KOPT-K1 (cell line): ENCODE measurements around the gene CD226.
"Not testable (repeated sequence)": the region's sequence is repeated elsewhere in the genome, so short reads cannot be mapped to it uniquely, and the experiment has no call there.

Source experiments
- H3K27ac ChIP-seq: fragments of 200-600 bp; sonication (generic); 2 replicates; pipeline ENCODE4 v1.5.1; 2016; ENCODE audit warnings: antibody characterized with exemption, mild to moderate bottlenecking, low read depth, low read length; ENCODE audit not compliant: poor library complexity, severe bottlenecking
- H3K36me3 ChIP-seq: fragments of 200-600 bp; sonication (generic); 2 replicates; pipeline ENCODE4 v1.5.1; 2017; ENCODE audit warnings: antibody characterized with exemption, mild to moderate bottlenecking, low read length, moderate library complexity; ENCODE audit not compliant: insufficient read depth
- H3K9me3 ChIP-seq: fragments of 200-600 bp; sonication (generic); 2 replicates; pipeline ENCODE4 v1.5.1; 2017; ENCODE audit warnings: antibody characterized with exemption, low read length, mild to moderate bottlenecking; ENCODE audit not compliant: insufficient read depth, poor library complexity, severe bottlenecking

CD226 gene

GRCh38 chr18:69947361-69948133 lies at the start of gene CD226:
Gene CD226 (minus strand): TSS chr18:69947873. CDS start chr18:69947406, 467 bp downstream.
- peak within 1 kb of the TSS; percentile 71 for H3K27ac ChIP-seq
- peaks cover 2% of the 10 kb centered on the region for H3K9me3 ChIP-seq
- no peaks in the 10 kb centered on the region for H3K36me3 ChIP-seq

DNA sequence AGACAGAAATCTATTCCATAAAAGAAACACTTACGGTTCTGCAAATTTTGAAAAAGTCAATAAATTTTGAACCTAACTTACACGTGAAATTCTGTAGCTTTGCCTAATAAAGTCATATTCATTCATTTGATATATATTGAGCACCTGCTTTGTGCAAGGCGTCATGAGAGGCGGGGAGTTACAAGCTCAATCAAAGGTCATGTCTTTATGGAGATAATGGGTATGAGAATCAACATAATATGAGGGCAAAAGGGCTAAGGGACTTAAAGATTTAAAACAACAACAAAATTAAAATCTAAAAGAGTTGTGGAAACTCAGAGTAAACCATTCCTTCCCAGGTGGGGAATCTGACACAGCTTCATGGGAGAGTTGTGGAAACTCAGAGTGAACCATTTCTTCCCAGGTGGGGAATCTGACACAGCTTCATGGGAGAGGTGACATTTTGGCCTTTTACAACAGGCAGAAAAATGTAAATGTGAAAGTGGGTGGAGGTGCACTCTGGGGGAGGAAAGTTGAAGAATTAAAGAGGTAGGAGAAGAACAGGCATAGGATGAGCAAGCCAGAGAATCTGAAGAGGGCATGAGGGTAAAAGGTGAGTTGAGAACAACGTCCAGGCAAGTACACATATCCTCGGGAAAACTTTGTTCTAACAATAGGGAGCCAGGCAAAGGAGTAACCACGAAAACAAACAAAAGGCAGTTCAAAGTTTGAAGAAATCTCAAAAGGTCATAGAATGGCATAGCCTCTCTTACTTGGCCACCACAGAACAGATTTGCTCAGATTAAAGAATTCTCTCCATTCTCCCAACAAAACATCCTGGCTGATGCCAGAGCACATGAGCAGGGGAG lies 49.5 kb upstream of the CD226 start:
- H3K27ac ChIP-seq: no peak overlapping the region

GRCh38 chr18:69996417-69996816 lies 48.7 kb upstream of the CD226 start:
- Histone ChIP-seq H3K27ac (no peak overlapping the region), H3K36me3 (peaks cover 35% of the 10 kb centered on the region), H3K9me3 (no peaks in the 10 kb centered on the region)

More for the DNA sequence above, 49.5 kb upstream of the CD226 start:
- Histone ChIP-seq H3K36me3 (peaks cover 42% of the 10 kb centered on the region), H3K9me3 (no peaks in the 10 kb centered on the region)

GRCh38 chr18:69995774-69996173 lies 48.1 kb upstream of the CD226 start:
- Histone ChIP-seq H3K27ac (no peak overlapping the region), H3K36me3 (peaks cover 28% of the 10 kb centered on the region; the same call in 1 of the 2 replicates), H3K9me3 (no peaks in the 10 kb centered on the region)

GRCh38 chr18:69992776-69993175 lies 45.1 kb upstream of the CD226 start:
- H3K27ac ChIP-seq: no peak overlapping the region
- H3K36me3 ChIP-seq: peaks cover 33% of the 10 kb centered on the region; the same call in 1 of the 2 replicates
- H3K9me3 ChIP-seq: peaks cover 17% of the 10 kb centered on the region

GRCh38 chr18:69987870-69988269 lies 40.2 kb upstream of the CD226 start:
- Histone ChIP-seq H3K27ac (no peak overlapping the region), H3K9me3 (peaks cover 22% of the 10 kb centered on the region), H3K36me3 (peaks cover 26% of the 10 kb centered on the region; the same call in 1 of the 2 replicates)

GRCh38 chr18:69985239-69985638 lies 37.6 kb upstream of the CD226 start:
- Histone ChIP-seq H3K27ac (no peak overlapping the region), H3K9me3 (peaks cover 22% of the 10 kb centered on the region), H3K36me3 (peaks cover 22% of the 10 kb centered on the region; the same call in 1 of the 2 replicates)

- Histone ChIP-seq H3K36me3 (peaks cover 9% of the 10 kb centered on the region), H3K9me3 (peaks cover 6% of the 10 kb centered on the region), H3K27ac (no peak overlapping the region)
Measured at GRCh38 chr18:69982417-69982816, 34.7 kb upstream of the CD226 start.

GRCh38 chr18:69981948-69982347 lies 34.3 kb upstream of the CD226 start:
- peaks cover 9% of the 10 kb centered on the region for H3K9me3 ChIP-seq
- peaks cover 8% of the 10 kb centered on the region for H3K36me3 ChIP-seq
- peak overlapping the region; percentile 7 for H3K27ac ChIP-seq

- Histone ChIP-seq H3K9me3 (peaks cover 16% of the 10 kb centered on the region), H3K27ac (peak overlapping the region; percentile 27), H3K36me3 (peaks cover 6% of the 10 kb centered on the region)
Measured at GRCh38 chr18:69980982-69981804, 33.5 kb upstream of the CD226 start.

DNA sequence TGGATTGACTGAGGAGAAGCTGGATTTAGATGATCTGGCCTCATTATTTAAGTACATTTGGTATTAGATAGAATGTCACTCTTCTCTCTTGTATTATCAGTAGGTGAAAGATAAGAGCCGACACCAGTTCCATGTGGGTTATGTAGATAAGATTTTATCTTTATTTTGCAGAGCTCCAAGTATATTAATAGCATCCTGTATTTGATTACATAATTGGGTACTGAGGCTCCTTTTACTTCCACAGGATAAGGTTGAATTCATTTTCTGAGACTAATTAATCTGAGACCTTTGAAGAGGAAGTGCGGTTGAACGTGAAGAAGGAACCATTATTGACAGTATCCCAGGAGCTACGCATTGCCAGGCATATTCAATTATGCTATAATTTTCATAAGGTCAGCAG lies 32.8 kb upstream of the CD226 start:
- Histone ChIP-seq H3K27ac (peak overlapping the region; percentile 27), H3K36me3 (peaks cover 6% of the 10 kb centered on the region), H3K9me3 (peaks cover 20% of the 10 kb centered on the region)

- H3K36me3 ChIP-seq: peaks cover 6% of the 10 kb centered on the region
- H3K9me3 ChIP-seq: peaks cover 20% of the 10 kb centered on the region
- no peak overlapping the region for H3K27ac ChIP-seq
Measured at GRCh38 chr18:69978732-69979715, 31.4 kb upstream of the CD226 start.

DNA sequence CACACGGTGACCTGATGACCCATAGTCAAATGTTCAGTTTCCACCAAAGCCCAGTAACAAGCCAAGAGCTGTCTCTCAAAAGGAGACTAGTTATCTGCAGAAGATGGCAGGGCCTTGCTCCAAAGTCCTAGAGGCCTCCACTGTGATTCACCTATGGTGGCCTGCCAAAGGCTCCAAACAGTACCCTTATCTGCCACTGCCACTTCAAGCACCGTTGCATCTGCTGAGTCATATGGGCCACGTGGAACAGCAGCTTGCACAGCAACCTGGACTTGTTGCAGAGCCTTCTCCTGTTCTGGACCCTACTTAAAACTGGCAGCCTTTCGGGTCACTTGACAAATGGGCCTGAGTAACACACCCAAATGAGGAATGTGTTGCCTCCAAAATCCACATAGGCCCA lies 27.6 kb upstream of the CD226 start:
- not testable (repeated sequence) for H3K27ac ChIP-seq, H3K36me3 ChIP-seq
- peaks cover 26% of the 10 kb centered on the region for H3K9me3 ChIP-seq

- Histone ChIP-seq H3K36me3 (peaks cover 6% of the 10 kb centered on the region), H3K27ac (no peak overlapping the region), H3K9me3 (peaks cover 26% of the 10 kb centered on the region)
Measured at GRCh38 chr18:69974365-69974764, 26.7 kb upstream of the CD226 start.
